22Rv1 (cell line): ENCODE measurements around the gene LSP1.
"Not testable (repeated sequence)": the region's sequence is repeated elsewhere in the genome, so short reads cannot be mapped to it uniquely, and the experiment has no call there.

Experiments used
- H3K27ac ChIP-seq: fragments of 450-650 bp; 2 replicates; pipeline ENCODE4 v1.5.1; 2017
- CTCF ChIP-seq: fragments of 450-650 bp; IDR thresholded peaks from 2 replicates; pipeline ENCODE4 v1.5.1; 2017; ENCODE audit warnings: mild to moderate bottlenecking
- ZFX ChIP-seq: fragments of 450-650 bp; IDR thresholded peaks from 2 replicates; pipeline ENCODE4 v1.6.1; 2017; ENCODE audit warnings: antibody characterized with exemption, borderline replicate concordance

LSP1 gene

GRCh38 chr11:1852877-1853276, at the start of gene LSP1:
LSP1 (plus strand) TSS chr11:1853084; CDS start chr11:1853145, 61 bp downstream.
- H3K27ac ChIP-seq, result no peak within 1 kb of the TSS
- TF ChIP-seq CTCF, result no peak
- no peak for TF ChIP-seq ZFX

- TF ChIP-seq ZFX (no peak), CTCF (no peak)
- H3K27ac ChIP-seq, result no peak overlapping the region
These were observed 49.6 kb upstream of the LSP1 start for GRCh38 chr11:1803246-1803645.

GRCh38 chr11:1803835-1804519, 48.9 kb upstream of the LSP1 start:
- H3K27ac ChIP-seq, result not testable (repeated sequence)

DNA sequence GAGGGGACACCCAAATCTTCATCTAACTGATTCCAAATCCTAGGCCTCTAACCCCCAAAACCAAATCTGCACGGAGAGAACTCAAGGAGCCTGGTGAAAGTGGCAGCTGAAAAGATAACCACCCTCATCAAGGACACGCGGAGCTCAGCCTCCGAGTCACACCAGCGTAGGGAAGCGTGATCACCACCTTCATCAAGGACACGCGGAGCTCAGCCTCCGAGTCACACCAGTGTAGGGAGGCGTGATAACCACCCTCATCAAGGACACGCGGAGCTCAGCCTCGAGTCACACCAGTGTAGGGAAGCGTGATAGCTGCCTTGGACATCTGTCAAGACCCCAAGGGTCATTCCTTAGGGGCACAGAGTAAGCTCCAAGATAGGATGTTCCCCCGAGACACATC, 47.4 kb upstream of the LSP1 start:
- TF ChIP-seq ZFX (no peak), CTCF (no peak)
- no peak overlapping the region for H3K27ac ChIP-seq

GRCh38 chr11:1807264-1807995, 45.5 kb upstream of the LSP1 start:
- TF ChIP-seq ZFX (no peak), CTCF (no peak)
- H3K27ac ChIP-seq, result no peak overlapping the region

DNA sequence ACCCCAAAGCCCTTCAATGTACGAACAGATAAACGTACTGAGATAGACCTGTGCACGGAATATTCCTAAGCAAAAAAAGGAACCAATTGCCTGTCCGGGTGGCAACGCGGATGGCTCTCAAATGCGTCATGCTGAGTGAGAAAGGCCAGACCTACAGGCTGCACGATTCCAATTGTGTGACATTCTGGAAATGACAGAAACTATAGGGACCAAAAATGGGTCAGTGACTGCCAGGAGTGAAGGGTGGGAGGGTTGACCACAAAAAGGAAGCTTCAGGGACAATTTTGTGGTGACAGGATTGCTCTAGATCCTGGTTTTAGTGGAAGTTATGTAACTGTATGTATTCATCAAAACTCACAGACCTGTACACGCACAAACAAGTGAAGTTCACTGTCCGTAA, 42.1 kb upstream of the LSP1 start:
- H3K27ac ChIP-seq, result no peak overlapping the region
- TF ChIP-seq CTCF, result no peak

GRCh38 chr11:1812274-1812673, 40.6 kb upstream of the LSP1 start:
- no peak overlapping the region for H3K27ac ChIP-seq
- TF ChIP-seq CTCF, result no peak
- no peak for TF ChIP-seq ZFX

- H3K27ac ChIP-seq, result no peak overlapping the region
- TF ChIP-seq CTCF (no peak), ZFX (no peak)
These were observed 40.1 kb upstream of the LSP1 start for GRCh38 chr11:1812801-1813200.

- not testable (repeated sequence) for H3K27ac ChIP-seq
These were observed 39.5 kb upstream of the LSP1 start for GRCh38 chr11:1813356-1813755.
